Measurements from ENCODE around the gene DOK6. TPM values are rescaled to one million over a fixed set of nuclear protein-coding genes. Genes with fewer than 3 reads are reported as not detected.

The DOK6 gene
- total RNA-seq, 1 experiment from 2014 or later = 4.1 TPM

DNA sequence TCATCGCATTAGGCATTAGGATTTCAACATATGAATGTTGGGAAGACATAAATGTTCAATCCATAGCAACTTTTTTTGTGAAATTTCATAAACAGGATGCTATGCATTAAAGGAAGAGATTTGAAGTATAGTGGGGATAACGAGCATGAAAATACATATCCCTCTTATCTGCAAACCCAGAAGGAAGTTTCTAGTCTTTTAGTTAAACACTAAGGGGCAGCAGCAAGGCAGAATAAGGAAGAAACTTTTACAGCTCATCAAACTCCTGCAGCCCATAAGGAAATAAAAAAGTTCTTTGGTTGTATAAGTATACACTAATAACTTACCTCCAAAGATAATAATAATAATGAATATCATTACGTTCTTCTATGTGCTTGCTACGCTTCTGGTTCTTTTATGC lies 465.5 kb downstream of the DOK6 start:
- no peak for TF ChIP-seq JAZF1 (CRISPR knock-in tag; IDR thresholded peaks at IDR 0.05)
- TF ChIP-seq CTCF (IDR thresholded peaks at IDR 0.05) = no peak
- TF ChIP-seq, protein P1, sequence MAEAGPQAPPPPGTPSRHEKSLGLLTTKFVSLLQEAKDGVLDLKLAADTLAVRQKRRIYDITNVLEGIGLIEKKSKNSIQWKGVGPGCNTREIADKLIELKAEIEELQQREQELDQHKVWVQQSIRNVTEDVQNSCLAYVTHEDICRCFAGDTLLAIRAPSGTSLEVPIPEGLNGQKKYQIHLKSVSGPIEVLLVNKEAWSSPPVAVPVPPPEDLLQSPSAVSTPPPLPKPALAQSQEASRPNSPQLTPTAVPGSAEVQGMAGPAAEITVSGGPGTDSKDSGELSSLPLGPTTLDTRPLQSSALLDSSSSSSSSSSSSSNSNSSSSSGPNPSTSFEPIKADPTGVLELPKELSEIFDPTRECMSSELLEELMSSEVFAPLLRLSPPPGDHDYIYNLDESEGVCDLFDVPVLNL (CRISPR knock-in tag; IDR thresholded peaks at IDR 0.05; ENCODE audit: borderline replicate concordance, low read depth) = no peak
- no peak for TF ChIP-seq FOXK1 (CRISPR knock-in tag; IDR thresholded peaks at IDR 0.05)
- TF ChIP-seq ZNF671 (CRISPR knock-in tag; IDR thresholded peaks at IDR 0.05) = no peak
- TF ChIP-seq SOX15 (CRISPR knock-in tag; IDR thresholded peaks at IDR 0.05) = no peak
- TF ChIP-seq KAT7 (CRISPR knock-in tag; IDR thresholded peaks at IDR 0.05; ENCODE audit: borderline replicate concordance) = no peak
- TF ChIP-seq ZNF281 (CRISPR knock-in tag; IDR thresholded peaks at IDR 0.05) = no peak
- TF ChIP-seq ETV6 (CRISPR knock-in tag; IDR thresholded peaks at IDR 0.05) = no peak
- no peak for TF ChIP-seq IRF2 (CRISPR knock-in tag; IDR thresholded peaks at IDR 0.05; ENCODE audit: borderline replicate concordance, low read depth)
- TF ChIP-seq TP53 (CRISPR knock-in tag; IDR thresholded peaks at IDR 0.05) = no peak
- TF ChIP-seq HMGXB4 (CRISPR knock-in tag; IDR thresholded peaks at IDR 0.05) = no peak
- POLR2A ChIA-PET = no interaction called here
- Mint-ChIP-seq H3K27ac (no peak overlapping the region), H3K9me3 (peaks cover 3% of the 10 kb centered on the region; the same call in 1 of the 2 replicates), H3K36me3 (no peaks in the 10 kb centered on the region), H3K27me3 (ENCODE audit: low read depth) (no peaks in the 10 kb centered on the region), H3K4me1 (peaks cover 4% of the 10 kb centered on the region; the same call in 1 of the 2 replicates), H3K4me3 (no peak overlapping the region)
- ATAC-seq = no peak
- no peak for DNase-seq (ENCODE audit: low spot score)
- CTCF ChIA-PET = interaction anchor here (0.6 kb wide), 1 partner anchor 131 kb away, joined by 4 read pairs; no protein-coding TSS in a partner anchor

- Mint-ChIP-seq H3K27ac (no peak overlapping the region; the same call in 1 of the 2 replicates), H3K36me3 (no peaks in the 10 kb centered on the region), H3K4me3 (no peak overlapping the region), H3K9me3 (no peaks in the 10 kb centered on the region), H3K4me1 (peaks cover 4% of the 10 kb centered on the region; the same call in 1 of the 2 replicates), H3K27me3 (ENCODE audit: low read depth) (no peaks in the 10 kb centered on the region)
- DNase-seq (ENCODE audit: low spot score) (no peak), ATAC-seq (no peak)
- ChIA-PET CTCF (no interaction called here), POLR2A (no interaction called here)
- no peak for TF ChIP-seq NR3C1 (CRISPR knock-in tag; conservative IDR thresholded peaks at IDR 0.05; ENCODE audit: low read depth)
- TF ChIP-seq, protein P2, sequence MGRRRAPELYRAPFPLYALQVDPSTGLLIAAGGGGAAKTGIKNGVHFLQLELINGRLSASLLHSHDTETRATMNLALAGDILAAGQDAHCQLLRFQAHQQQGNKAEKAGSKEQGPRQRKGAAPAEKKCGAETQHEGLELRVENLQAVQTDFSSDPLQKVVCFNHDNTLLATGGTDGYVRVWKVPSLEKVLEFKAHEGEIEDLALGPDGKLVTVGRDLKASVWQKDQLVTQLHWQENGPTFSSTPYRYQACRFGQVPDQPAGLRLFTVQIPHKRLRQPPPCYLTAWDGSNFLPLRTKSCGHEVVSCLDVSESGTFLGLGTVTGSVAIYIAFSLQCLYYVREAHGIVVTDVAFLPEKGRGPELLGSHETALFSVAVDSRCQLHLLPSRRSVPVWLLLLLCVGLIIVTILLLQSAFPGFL (CRISPR knock-in tag; IDR thresholded peaks at IDR 0.05; ENCODE audit: borderline replicate concordance) = no peak
- no peak for TF ChIP-seq AFF4 (CRISPR knock-in tag; IDR thresholded peaks at IDR 0.05; ENCODE audit: borderline replicate concordance)
- no peak for TF ChIP-seq MLX (CRISPR knock-in tag; IDR thresholded peaks at IDR 0.05)
- no peak for TF ChIP-seq ZNF219 (CRISPR knock-in tag; IDR thresholded peaks at IDR 0.05; ENCODE audit: borderline replicate concordance)
- no peak for TF ChIP-seq ZNF423 (CRISPR knock-in tag; IDR thresholded peaks at IDR 0.05)
Measured at GRCh38 chr18:69870736-69871135, 470.0 kb downstream of the DOK6 start.

All from WTC11 (cell line).